Measurements from ENCODE around the gene TCHH.
"Not testable (repeated sequence)": the region's sequence is repeated elsewhere in the genome, so short reads cannot be mapped to it uniquely, and the experiment has no call there.

Gene TCHH

GRCh38 chr1:152110860-152111514 is 4.3 kb downstream of the TCHH start:
- DNase-seq = peak; percentile 77

DNA sequence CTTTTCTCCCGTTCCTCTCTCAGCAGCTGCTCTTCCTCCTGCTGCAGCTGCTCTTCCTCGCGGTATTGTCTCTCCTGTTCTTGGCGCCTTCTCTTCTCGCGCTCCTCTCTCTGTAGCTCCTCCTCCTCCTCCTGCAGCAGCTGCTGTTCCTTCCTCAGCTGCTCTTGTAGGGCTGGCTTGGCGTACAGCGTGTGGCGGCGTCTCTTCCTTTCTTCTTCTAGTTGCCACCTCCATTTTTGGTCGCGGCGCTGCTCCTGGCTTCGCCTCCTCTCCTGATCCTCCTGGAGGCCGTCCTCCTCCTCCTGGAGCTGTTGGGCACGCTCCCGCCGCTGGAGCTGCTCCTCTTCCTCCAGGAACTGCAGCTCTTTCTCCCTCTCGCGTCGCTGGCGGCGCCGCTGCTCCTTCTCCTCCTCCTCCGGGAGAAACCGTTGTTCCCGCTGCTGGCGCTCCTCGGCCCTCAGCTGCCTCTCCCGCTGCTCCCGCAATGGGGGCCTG is 4.8 kb downstream of the TCHH start:
- peak; percentile 76 for DNase-seq

- DNase-seq = no peak
Measured at GRCh38 chr1:152109998-152110294, 5.3 kb downstream of the TCHH start.

- DNase-seq = no peak
Measured at GRCh38 chr1:152109231-152109997, 5.8 kb downstream of the TCHH start.

GRCh38 chr1:152108882-152109222 is 6.4 kb downstream of the TCHH start:
- no peak for DNase-seq

- DNase-seq = no peak
Measured at GRCh38 chr1:152107984-152108881, 7.0 kb downstream of the TCHH start.

DNA sequence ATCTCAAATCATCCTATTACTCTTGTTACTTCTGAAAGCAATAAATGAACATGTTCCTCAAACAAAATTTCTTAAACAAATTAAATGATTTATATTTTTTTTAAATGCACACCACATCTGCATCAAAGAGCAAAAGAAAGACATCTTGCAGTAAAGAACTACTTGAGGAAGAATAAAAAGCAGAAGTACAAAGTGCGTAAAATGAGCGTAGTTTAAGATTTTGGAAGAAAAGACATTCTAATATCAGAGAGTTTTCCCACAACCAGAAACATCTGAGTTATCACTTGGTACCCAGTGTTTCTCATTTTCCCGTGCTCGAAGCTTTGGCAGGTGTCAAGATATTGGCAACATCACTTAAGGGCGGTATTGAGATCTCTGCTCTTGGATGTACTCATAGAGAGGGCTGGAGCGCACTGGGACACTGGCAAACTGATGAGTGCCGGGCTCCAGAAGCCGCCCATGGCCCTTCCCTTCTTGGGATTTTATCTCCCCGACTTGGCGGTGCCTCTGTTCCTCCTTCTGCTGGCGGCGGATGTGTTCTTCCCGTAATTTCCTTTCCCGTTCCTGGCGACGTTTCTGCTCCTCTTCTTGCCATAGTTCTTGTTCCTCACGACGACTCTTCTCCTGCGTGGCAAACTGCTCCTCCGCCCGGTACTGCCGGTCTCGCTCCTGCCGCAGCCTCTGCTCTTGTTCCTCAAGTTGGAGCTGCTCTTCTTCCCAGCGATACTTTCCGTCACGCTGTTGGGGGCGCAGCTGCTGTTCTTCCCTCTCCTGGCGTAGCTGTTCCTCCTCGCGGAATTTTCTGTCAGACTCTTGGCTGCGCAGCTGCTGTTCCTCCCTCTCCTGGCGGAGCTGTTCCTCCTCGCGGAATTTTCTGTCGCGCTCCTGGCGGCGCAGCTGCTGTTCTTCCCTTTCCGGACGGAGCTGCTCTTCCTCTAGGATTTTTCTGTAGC is 7.9 kb downstream of the TCHH start:
- no peak for DNase-seq

- DNase-seq = no peak
Measured at GRCh38 chr1:152104854-152105253, 10.4 kb downstream of the TCHH start.

GRCh38 chr1:152096931-152097330 is 18.3 kb downstream of the TCHH start:
- DNase-seq = no peak

DNA sequence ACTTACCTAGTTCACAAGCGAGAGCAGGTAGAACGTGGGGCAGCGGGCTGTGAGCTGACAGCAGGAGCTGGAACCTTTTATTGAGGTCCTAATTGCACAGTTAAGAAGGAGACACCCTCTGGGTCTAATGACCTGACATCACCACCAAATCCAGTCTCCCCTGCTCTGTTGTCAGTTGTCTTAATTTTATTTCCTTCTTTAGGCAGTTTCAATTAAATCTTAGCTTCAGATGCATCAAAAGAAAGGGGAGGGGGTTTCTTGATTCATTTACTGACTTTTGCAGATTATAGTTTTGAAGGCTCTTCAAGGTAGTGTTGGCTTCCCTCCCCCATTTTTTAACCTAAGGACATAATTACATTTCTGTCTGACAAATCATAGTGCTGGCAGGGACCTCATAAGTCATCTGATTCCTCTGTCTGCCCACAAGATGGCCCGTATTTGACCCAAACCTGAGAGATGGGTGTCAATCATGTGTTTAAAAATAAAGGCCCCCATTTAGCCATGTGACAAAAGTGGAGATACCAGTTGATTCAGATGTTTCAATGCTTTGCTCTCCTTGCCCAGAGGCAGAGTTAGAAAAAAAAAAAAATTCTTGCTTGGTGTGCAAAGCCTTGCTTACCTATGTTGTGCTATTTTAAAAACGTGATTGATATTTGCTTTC is 26.1 kb downstream of the TCHH start, which contains the start of gene TCHHL1:
Gene TCHHL1, minus strand, starts transcription at position 51 of the 661 bp plus-strand sequence. CDS start 921 bp downstream, outside the sequence.
- no peak for DNase-seq

GRCh38 chr1:152086760-152087159 is 28.5 kb downstream of the TCHH start:
- no peak for DNase-seq

GRCh38 chr1:152084853-152085252 is 30.4 kb downstream of the TCHH start:
- DNase-seq = no peak

GRCh38 chr1:152081026-152081425 is 34.2 kb downstream of the TCHH start:
- DNase-seq = not testable (repeated sequence)

- not testable (repeated sequence) for DNase-seq
Measured at GRCh38 chr1:152080494-152080893, 34.8 kb downstream of the TCHH start.

DNA sequence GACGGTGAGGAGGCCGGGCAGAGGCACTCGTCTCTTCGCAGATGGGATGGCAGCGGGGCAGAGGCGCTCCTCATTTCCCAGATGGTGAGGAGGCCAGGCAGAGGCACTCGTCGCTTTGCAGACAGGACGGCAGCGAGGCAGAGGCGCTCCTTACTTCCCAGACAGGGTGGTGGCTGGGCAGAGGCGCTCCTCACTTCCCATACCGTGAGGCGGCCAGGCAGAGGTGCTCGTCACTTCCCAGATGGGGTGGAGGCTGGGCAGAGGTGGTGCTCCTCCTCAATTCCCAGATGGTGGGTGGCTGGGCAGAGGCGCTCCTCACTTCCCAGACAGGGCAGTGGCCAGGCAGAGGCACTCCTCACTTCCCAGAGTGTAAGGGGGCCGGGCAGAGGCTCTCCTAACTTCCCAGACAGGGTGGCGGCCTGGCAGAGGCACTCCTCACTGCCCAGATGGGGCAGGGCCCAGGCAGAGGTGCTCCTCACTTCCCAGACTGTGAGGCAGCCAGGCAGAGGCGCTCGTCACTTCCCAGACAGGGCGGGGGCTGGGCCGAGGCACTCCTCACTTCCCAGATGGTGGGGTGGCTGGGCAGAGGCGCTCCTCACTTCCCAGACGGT is 36.3 kb downstream of the TCHH start:
- DNase-seq = no peak

DNA sequence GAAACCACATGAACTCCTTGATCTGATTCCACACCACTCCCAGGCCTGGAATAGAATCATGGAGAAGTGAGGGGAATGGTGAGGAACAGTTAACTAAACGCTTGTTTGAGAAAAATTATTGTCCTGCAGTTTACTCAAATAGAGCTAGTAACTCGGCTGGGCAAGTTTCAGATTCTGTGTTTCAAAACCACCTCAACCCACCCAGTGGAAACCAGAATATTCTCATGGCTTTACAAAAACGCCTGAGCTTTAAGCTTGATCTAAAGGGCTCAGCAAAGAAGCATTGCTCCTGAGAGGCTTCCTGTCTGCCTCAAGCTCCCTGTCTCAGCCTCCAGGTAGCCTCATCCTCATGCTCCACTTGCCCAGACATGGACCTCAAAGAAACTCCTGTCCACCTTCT is 42.9 kb downstream of the TCHH start:
- DNase-seq = no peak

GRCh38 chr1:152071123-152071522 is 44.1 kb downstream of the TCHH start:
- DNase-seq = no peak

GRCh38 chr1:152067929-152068328 is 47.3 kb downstream of the TCHH start:
- DNase-seq = no peak

DNA sequence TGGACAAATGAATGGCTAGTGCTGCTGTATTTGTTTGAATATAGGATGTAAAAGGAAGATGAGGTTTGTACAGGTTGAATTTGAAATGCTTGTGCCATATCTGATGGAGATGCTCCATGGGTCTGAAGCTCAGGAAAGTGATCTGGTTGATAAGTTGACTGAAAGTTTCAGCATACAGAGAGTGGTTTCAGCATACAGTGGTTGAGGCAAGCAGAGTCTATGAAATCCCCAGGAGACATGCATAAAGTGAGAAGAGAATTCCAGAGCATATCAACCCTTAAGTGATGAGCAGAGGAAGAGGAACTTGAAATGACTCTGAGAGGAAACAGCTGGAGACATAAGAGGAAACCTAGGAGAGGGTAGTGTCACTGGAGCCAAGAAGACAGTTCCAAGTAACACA is 48.1 kb downstream of the TCHH start:
- DNase-seq = no peak

DNA sequence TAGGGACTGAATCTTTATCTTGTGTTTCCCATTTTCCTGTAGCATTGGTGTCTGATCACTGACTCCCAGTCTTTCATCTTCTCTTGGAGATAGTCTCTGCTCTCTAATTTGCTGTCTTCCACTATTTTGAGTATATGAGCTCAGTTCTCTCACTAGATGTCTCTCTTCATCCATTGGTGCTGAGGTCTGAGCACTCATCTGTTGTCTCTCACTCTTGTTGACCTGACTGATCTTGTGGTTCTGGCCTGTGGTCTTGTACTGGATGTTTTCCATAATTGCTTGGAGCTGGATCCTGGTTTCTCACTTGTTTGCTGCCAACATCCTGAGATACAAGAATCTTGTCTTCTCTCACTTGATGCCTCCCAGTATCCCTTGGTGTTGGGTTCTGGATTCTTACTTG is 53.3 kb downstream of the TCHH start:
- DNase-seq = no peak
